Activated T-cell treated with anti-CD3 and anti-CD28 coated beads for 24 hours (primary cell): ENCODE results near the gene GPS2.

Experiments
- DNase-seq: peaks from one replicate; pipeline ENCODE4 v3.0.0-alpha.2; 2020; ENCODE audit warnings: low read depth

The GPS2 gene, protein sequence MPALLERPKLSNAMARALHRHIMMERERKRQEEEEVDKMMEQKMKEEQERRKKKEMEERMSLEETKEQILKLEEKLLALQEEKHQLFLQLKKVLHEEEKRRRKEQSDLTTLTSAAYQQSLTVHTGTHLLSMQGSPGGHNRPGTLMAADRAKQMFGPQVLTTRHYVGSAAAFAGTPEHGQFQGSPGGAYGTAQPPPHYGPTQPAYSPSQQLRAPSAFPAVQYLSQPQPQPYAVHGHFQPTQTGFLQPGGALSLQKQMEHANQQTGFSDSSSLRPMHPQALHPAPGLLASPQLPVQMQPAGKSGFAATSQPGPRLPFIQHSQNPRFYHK

DNA sequence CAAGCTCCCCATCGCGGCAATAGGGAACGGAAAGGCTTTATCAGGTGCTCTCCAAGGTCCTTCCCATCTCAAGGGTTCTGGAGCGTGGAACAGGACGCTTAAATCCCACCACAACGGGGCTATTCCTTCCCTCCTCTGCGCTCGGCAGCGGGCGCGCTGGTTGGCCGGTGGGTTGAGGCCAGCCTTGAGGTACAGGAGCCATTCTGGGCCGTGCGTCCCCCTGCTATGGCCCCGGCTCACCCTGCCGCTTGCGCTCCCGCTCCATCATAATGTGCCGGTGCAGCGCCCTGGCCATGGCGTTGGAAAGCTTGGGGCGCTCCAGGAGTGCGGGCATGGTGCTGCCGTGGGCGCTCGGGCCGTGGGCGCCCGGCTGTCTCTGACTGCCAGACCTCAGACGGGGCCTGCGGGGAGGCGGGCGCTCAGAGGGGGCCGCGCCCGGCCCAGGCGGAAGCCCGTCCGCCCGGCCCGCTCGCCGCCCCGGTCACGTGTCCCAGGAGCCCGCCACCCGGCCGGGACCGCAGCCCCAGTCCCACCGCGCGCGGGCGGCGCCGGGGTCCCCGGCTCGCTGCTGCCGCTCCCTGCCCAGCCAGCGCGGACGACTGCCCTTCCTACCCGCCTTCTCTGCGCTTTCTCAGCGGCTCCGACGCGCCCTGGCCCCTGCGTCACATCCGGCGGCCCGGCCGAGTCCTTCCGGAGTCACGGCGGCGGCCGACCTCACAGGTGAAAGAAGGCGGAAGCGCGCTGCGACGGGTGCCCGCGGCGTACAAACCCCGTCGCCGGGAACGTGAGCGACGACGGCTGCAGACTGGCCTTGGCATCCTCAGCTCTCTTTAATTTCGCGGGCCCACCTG lies at the start of gene GPS2:
GPS2 (minus strand) TSS at position 642 of the 851 bp plus-strand sequence; CDS start at position 334, 308 bp downstream.
- peak; percentile 90 for DNase-seq

DNA sequence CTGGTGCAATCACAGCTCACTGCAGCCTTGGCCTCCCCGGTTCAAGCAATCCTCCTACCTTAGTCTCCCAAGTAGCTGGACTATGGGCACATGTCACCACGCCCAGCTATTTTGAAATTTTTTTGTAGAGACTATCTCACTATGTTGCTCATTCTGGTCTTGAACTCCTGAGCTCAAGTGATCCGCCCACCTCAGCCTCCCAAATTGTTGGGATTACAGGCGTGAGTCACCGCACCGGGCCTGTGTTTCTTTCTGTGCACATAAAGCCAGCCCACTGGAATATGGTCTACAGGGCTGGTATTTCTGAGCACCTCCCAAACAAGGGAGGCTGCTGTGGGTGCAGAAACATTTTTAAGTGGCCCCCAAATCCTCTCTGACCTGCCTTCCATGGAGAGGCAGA lies 48.2 kb upstream of the GPS2 start:
- no peak for DNase-seq

DNA sequence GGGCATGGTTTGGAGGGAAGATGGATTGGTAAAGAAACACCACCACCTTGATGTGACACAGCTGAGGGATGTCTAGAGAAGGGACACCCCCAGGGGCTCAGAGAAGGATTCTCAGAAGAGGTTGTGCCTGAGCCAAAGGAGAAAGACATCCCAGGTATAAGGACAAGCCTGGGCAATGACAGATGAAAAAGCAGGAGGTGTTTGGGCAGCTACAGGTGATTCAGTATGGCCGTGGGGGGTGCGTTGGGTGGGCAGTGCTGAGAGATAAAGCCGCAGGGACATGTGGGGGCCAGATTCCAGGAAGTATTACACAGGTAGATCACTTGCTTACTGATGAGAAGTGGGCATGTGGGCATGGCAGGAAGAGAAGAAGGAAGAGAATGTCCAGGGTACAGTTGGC lies 46.7 kb upstream of the GPS2 start:
- no peak for DNase-seq

DNA sequence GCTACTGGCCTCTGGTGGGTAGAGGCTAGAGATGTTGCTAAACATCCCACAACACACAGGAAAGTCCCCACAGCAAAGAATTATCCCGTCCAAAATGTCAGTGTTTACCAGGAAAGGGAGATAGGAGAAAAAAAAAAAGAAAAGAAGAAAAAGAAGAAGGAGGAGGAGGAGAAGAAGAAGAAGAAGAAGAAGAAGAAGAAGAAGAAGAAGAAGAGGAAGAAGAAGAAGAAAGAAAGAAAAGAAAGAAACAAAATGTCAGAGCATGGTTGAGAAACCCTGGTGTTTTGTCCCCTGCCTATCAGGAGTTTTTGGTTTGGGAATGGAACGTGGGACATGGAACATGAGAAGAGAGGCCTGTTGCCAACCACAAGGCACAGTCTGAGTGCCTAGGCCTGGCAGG lies 42.2 kb upstream of the GPS2 start:
- DNase-seq = no peak

DNA sequence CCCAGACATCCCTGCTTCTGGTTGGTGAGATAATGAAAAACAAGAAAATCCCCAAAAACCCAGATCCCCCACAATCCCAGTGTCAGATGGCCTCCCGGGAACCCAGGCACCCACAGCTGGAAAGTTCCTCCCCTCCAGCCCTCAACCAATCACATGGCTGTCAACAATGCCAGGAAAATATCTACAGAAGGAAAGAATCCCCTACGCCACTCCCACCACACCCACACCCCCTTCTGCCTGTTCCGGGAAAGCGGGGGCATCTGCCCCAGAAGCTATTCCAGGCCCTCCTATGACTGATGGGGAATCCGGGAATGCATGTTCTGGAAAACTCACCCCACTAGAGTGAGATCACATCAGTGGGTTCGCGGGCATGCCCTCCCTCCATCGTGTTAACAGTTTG lies 41.6 kb upstream of the GPS2 start:
- no peak for DNase-seq

DNA sequence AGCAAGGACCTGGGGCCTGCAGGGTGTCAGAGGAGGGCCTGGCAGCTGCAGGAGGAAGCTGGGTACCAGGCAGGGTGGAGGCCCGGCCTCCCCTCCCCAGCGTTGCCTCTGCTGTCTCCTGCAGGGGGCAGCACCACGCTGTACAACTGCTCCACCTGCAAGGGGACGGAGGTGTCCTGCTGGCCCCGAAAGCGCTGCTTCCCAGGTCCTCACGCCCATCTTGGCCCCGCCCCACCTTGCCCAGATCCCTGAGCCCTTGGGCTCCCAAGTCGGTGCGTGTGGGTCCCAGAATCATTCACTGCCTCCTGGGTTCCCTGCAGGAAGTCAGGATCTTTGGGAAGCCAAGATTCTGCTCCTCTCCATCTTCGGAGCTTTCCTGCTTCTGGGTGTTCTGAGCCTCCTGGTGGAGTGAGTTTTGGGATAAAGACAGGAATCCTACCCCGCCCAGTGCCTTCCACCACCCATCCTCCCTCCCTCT lies 41.0 kb upstream of the GPS2 start:
- peak; percentile 76 for DNase-seq

DNA sequence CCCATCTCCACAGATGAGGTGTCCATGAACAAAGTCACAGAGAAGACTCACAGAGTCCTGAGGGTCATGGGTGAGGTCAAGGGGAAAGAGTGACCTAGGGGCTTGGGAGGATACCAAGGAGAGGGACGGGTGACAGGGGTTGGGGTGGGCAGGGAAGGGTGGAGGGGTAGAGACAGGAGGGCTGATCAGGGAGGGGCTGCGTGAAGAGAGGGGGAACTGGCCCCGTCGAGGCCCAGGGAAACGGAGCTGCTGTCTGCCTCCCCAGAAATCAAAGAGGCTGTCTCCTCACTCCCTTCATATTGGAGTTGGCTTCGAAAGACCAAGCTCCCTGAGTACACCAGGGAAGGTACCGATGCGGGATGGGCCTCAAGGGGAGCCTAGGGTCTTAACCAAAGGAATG lies 40.4 kb upstream of the GPS2 start:
- DNase-seq = no peak

DNA sequence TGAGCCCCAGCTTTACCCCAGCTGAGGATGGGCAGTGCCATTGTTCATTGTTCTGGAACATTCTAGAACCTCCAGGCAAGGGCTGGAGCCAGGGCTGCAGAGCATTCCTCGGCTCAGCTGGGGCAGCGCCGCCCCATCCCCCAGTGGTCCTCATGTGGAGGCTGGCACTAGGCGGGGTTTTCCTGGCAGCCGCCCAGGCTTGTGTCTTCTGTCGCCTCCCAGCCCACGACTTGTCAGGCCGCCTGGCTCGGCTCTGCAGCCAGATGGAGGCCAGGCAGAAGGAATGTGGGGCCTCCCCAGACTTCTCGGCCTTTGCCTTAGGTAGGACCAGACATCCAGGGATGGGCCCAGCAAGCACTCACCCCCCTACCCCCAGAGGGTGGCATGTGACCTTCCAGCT lies 39.9 kb upstream of the GPS2 start, which contains the start of gene TMEM95:
TMEM95 (plus strand) TSS at position 104 of the 400 bp plus-strand sequence; CDS start at position 153, 49 bp downstream.
- no peak for DNase-seq

DNA sequence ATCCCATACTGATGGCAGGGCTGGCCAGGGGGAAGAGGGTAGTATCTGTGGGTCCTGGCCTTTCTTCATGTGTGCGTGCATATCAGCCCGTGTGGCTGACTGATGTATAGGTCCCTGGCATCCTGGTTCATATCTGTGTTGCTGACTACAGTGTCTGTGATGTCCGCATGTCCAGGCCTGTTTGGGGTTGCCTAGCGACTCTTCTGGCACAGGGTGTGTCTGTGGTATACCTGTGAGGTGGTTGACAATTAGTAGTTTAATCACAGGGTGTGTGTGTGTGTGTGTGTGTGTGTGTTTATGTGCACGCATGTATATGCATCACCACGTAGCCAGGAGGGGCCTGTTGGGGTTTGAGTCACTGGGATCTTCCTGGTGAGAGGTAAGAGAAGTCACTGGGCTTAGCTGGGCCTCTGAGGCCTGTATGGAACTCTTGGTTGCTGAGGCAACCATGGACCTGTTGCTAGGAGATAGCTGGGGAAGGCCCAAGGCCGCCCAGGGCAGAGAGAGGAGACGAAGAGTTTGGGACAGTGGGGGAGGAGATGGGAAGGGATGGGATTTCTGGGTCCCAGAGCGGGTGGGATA lies 39.2 kb upstream of the GPS2 start:
- DNase-seq = no peak

DNA sequence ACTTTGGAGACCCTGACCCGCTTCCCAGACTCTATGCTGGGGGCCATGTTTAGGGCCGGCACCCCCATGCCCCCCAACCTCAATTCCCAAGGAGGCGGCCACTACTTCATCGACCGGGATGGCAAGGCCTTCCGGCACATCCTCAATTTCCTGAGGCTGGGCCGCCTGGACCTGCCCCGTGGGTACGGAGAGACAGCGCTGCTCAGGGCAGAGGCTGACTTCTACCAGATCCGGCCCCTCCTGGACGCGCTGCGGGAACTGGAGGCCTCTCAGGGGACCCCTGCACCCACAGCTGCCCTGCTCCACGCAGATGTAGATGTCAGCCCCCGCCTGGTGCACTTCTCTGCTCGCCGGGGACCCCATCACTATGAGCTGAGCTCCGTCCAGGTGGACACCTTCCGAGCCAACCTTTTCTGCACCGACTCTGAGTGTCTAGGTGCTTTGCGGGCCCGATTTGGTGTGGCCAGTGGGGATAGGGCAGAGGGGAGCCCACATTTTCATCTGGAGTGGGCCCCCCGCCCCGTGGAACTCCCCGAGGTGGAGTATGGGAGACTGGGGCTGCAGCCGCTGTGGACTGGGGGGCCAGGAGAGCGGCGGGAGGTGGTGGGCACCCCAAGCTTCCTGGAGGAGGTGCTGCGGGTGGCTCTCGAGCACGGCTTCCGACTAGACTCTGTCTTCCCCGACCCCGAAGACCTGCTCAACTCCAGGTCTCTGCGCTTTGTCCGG lies 37.9 kb upstream of the GPS2 start:
- DNase-seq = no peak

DNA sequence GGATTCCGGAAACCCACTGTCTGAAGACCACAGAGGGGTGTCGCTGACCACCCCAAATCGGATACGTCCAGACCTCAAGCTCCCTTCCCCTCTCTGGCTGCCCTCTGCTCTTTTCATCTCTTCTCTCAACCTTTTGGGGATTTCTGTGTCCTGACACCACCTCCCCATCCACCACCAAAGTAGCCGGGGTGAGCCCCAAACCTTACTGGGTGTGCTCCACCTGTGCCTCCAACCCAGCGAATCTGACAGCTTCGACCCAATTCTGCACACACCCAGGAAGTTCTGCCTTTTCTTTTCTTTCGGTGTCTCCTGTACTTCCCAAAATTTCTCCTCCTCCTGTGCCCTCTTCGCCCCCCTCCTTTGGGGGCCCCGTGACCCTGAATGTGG lies 37.3 kb upstream of the GPS2 start:
- no peak for DNase-seq

DNA sequence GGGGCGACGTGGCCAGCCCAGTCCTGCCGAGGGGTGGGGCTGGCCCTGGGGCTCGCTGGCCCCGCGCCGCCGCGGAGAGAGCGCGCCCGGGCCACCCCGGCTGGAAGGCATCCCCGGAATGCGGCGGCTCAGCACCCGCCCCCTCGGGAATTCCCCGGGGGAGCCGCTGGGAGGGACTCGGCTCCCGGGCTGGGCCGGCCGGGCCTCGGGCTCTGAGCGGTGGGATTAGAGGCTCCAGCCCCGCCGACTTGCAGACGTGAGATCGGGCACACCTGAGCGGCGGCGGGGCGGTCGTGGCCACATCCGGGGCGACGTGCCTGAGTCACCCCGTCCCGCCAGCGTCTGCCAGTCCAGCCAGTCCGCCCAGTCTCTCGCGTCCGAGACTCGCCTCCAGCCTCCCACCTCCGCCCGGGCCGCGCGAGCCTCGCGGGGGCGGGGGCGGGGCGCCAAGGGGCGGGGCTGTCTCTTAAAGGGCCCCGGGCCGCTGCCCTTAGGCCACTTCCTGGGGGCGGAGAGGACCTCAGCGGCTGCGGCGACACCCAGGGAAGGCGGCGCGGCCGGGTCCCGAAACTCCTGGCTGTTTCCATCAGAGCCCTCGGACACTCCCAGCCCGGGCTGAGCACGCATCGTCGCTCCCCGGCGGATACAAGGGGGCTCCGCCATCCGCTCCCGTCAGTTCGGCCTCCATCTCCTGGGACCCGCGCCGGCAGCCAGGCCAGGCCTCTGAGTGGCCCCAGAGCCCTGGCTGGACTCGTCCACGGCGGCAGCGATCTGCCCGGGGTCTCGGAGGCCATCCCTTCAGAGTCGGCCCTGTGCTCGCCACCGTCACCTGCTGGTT lies 36.7 kb upstream of the GPS2 start, which contains the start of gene KCTD11:
KCTD11 (plus strand) TSS at position 498 of the 838 bp plus-strand sequence.
- peak; percentile 50 for DNase-seq

DNA sequence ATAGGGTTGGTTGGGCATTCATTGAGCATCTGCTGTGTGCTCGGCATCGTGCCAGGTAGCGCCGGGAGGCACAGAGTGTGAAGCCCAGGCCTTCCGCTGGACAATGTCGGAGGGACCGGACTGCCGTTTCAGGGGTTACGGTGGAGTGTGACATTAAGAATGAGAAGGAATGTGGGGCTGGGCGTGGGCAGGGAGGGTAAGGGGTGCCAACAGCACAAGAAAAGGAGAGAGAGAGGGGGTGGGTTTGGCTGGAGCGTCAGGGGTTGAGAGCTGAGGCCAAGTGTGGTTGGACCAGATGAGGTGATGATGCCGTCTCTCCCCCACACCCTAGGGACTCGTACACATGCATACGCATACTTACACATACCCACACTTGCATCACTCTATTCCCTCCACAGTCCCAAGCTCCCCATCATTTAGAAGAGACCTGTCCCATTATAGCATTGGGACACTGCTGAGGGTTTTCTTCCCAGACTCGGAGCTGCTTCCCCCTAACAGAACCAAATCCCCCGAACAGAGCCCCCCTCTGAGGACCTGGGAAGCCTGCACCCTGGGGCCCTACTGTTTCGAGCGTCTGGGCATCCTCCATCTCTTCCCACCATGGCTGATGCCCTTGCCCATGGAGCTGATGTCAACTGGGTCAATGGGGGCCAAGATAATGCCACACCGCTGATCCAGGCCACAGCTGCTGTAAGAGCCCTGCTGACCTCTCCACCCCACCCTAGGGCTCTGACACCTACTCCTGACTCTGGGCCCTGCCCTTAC lies 33.5 kb upstream of the GPS2 start:
- DNase-seq = no peak

DNA sequence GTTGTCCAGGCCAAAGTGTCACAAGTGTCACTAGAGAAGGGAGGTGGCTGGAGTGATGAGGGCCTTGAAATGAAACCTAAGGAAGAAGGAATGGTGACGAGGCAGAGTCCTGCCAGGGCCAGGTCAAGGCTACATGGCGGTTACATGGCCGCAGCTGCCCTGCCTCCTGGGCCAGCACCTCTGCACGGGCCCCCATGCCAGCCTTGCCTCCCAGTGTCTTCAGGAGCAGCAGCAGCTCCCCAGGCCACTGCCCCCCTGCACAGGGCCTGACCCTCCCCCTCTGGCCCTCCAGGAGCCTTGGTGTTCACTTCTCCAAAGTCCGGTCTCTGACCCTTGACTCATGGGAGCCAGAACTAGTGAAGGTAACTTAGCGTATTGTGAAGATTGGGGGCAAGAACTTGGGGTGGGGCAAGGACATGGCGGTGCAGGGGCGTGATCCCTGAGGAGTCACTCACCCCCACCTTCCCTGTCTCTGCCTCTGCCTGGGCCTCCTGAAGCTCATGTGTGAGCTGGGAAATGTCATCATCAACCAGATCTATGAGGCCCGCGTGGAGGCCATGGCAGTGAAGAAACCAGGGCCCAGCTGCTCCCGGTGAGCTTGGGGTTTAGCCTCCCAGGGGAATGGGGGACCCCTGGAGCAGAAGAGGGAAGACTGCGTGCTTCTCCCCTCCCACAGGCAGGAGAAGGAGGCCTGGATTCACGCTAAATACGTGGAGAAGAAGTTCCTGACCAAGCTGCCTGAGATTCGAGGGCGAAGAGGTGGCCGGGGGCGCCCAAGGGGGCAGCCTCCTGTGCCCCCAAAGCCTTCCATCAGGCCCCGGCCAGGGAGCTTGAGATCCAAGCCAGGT lies 32.7 kb upstream of the GPS2 start:
- DNase-seq = no peak

DNA sequence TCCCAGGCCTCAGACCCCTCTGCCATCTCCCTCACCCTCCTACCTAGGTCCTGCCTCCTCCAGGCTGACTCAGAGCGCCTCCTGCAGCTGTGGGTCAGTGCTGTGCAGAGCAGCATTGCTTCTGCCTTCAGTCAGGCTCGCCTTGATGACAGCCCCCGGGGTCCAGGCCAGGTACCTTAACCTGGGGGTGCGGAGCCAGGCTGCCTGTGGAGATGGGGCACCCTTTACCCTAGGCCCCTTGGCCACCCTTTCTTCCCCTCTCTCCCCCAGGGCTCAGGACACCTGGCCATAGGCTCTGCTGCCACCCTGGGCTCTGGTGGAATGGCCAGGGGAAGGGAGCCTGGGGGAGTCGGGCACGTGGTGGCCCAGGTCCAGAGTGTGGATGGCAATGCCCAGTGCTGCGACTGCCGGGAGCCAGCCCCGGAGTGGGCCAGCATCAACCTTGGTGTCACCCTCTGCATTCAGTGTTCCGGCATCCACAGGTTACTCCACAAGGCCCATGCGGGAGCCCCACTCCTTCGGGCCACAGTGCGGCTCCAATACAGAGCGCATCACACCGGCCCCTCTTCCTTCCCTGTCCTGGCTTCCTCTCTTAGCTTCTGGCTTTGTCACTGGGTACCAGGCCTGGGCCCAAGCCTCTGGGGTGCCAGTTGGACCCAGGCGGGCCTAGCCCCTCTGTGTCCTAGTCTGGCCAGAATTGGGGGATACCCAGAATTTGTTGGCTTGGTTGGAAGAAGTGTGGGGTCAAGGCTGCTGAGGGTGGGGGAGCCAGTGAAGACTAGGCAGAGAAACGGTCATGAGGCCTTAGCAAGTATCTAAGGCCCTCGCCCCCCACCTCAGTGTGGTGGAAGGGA lies 31.8 kb upstream of the GPS2 start:
- DNase-seq = no peak

DNA sequence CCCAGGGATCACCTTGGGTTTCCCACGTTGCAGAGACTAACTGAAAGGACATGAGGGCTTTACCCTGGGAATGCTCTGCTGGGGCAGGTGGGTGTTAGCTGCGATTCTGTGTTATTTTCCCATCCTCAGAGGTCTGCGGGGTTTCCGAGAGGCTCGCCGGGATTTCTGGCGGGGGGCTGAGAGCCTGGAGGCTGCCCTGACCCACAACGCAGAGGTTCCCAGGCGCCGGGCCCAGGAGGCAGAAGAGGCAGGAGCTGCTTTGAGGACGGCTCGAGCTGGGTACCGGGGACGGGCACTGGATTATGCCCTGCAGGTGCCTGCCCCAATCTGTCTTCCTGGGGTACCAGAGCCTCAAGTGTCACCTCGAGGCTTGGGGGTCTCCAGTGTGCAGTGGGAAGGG lies 28.1 kb upstream of the GPS2 start:
- DNase-seq = no peak

DNA sequence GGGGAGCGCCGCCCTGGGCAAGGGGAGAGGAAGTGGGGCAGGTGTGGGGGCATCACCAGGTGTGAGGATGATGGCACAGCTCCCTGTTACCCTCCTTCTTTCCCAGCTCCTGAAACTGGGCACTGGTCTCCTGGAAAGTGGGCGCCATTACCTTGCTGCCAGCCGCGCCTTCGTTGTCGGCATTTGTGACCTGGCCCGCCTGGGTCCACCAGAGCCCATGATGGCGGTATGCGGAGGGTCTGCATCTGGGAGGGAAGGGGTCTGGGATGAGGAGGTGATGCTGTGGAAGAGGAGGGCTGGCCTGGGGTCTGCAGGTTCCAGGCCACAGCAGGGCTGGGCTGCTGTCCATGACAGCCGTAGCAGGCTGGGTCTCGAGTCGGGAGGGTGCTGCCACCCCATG lies 26.7 kb upstream of the GPS2 start:
- DNase-seq = no peak

DNA sequence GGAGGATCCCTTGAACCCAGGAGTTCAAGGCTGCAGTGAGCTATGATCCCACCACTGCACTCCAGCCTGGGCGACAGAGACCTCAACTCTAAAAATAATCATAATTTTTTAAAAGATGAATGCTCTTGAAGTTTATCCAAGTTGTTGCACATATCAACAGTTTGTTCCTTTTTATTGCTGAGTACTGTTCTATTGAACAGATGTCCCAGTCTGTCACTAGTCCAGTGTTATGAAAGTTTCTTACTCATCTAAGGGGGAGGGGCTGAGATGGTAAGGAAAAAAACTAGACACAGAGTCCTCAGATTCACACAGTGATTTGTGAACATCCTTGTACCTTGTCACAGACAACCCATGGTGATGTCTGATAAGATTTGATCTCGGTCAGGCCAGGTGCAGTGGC lies 25.0 kb upstream of the GPS2 start:
- no peak for DNase-seq
